ENCODE measurements around the gene DDX39B.
"Not testable (repeated sequence)": the region's sequence is repeated elsewhere in the genome, so short reads cannot be mapped to it uniquely, and the experiment has no call there.

DDX39B gene

GRCh38 chr6:31541658-31542521 lies at the start of gene DDX39B:
DDX39B (minus strand) TSS chr6:31542003; CDS start chr6:31540532, 1,471 bp downstream.
- peak; percentile 95 for DNase-seq

- DNase-seq, result not testable (repeated sequence)
Observed at GRCh38 chr6:31590691-31591090, 48.9 kb upstream of the DDX39B start.

GRCh38 chr6:31588871-31589650 lies 47.3 kb upstream of the DDX39B start:
- no peak for DNase-seq

GRCh38 chr6:31587791-31588777 lies 46.3 kb upstream of the DDX39B start:
- DNase-seq, result peak; percentile 11

GRCh38 chr6:31586599-31587281 lies 44.9 kb upstream of the DDX39B start:
- DNase-seq, result peak; percentile 52

- no peak for DNase-seq
Observed at GRCh38 chr6:31586008-31586407, 44.2 kb upstream of the DDX39B start, which contains the start of gene LST1. LST1 (plus strand) TSS chr6:31586277; CDS start chr6:31587300, 1,023 bp downstream.

- peak; percentile 66 for DNase-seq
Observed at GRCh38 chr6:31585491-31585890, 43.7 kb upstream of the DDX39B start.

GRCh38 chr6:31582230-31582643 lies 40.4 kb upstream of the DDX39B start, which contains the start of gene LTB:
LTB (minus strand) TSS chr6:31582424; CDS start chr6:31582417, 7 bp downstream.
- DNase-seq, result peak; percentile 83

- peak; percentile 56 for DNase-seq
Observed at GRCh38 chr6:31581434-31582229, 39.8 kb upstream of the DDX39B start.

GRCh38 chr6:31580807-31581433 lies 39.1 kb upstream of the DDX39B start:
- DNase-seq, result peak; percentile 93

GRCh38 chr6:31580438-31580740 lies 38.6 kb upstream of the DDX39B start:
- no peak for DNase-seq

GRCh38 chr6:31579546-31580437 lies 38.0 kb upstream of the DDX39B start:
- DNase-seq, result peak; percentile 23

GRCh38 chr6:31579119-31579505 lies 37.3 kb upstream of the DDX39B start:
- no peak for DNase-seq

- DNase-seq, result no peak
Observed at GRCh38 chr6:31578184-31579118, 36.6 kb upstream of the DDX39B start.

- no peak for DNase-seq
Observed at GRCh38 chr6:31577579-31577966, 35.8 kb upstream of the DDX39B start.

GRCh38 chr6:31576897-31577578 lies 35.2 kb upstream of the DDX39B start:
- DNase-seq, result peak; percentile 59

GRCh38 chr6:31575952-31576685 lies 34.3 kb upstream of the DDX39B start:
- DNase-seq, result no peak

All from CD4-positive, alpha-beta T cell treated with Interleukin-6 for 4 hours (primary cell).